Measurements from ENCODE around the gene KIR3DL2. TPM values are rescaled to one million over a fixed set of nuclear protein-coding genes. Genes with fewer than 3 reads are reported as not detected.
"Not testable (repeated sequence)": the region's sequence is repeated elsewhere in the genome, so short reads cannot be mapped to it uniquely, and the experiment has no call there.

Gene KIR3DL2
- total RNA-seq, 6 donors from 2014 or later, result 0.20 to 0.55 (median 0.41) TPM; not detected in 2

DNA sequence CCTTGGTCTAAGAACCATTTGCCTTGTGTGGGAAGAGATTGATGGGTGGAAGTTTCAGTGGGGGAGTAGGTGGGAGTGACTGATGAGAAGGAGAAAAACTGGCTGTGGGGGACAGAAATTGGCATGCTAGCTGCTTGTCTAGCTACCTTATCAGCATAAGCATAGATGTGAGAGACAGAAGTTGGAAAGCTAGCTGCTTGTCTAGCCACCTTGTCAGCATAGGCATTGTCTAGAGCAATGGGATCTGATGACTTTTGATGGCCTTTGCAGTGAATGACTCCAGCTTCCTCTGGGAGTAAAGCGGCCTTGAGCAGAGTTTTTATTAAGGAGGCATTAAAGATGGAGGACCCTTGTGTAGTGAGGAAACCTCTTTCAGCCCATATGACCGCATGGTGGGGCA, 45.8 kb downstream of the KIR3DL2 start:
- TF ChIP-seq EP300 (IDR thresholded peaks at IDR 0.05) (no peak), POLR2A (IDR thresholded peaks at IDR 0.05) (no peak), POLR2AphosphoS5 (IDR thresholded peaks at IDR 0.05) (no peak)
- TF ChIP-seq, protein P1, sequence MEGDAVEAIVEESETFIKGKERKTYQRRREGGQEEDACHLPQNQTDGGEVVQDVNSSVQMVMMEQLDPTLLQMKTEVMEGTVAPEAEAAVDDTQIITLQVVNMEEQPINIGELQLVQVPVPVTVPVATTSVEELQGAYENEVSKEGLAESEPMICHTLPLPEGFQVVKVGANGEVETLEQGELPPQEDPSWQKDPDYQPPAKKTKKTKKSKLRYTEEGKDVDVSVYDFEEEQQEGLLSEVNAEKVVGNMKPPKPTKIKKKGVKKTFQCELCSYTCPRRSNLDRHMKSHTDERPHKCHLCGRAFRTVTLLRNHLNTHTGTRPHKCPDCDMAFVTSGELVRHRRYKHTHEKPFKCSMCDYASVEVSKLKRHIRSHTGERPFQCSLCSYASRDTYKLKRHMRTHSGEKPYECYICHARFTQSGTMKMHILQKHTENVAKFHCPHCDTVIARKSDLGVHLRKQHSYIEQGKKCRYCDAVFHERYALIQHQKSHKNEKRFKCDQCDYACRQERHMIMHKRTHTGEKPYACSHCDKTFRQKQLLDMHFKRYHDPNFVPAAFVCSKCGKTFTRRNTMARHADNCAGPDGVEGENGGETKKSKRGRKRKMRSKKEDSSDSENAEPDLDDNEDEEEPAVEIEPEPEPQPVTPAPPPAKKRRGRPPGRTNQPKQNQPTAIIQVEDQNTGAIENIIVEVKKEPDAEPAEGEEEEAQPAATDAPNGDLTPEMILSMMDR (IDR thresholded peaks at IDR 0.05), result no peak
- WGBS, 2 donors, result 82 to 83% methylated on average over 2 of the region's 2 CpGs

DNA sequence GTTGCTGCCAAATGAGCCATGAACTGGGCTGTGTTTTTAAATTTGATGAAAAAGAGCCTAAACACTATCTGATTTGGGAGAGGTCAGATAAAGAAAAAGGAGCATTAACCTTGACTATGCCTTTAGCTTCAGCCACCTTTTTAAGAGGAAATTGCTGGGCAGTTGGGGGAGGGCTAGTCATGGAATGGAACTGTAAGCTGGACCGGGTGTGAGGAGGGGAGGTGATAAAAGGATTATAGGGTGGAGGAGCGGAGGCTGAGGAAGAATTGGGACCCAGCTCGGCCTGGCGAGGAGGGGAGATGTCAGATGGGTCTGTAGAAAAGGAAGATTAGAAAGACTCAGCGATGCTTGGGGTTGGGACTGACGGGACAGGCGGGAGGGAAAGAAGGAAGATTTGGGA, 48.4 kb downstream of the KIR3DL2 start:
- H3K27ac ChIP-seq; H3K36me3 ChIP-seq; H3K4me1 ChIP-seq; H3K4me3 ChIP-seq; H3K27me3 ChIP-seq; DNase-seq; ATAC-seq (ENCODE audit: low FRiP score in 2 of 2); H3K9me3 ChIP-seq: not testable (repeated sequence)
- WGBS, 2 donors, result 65 to 67% methylated on average over 7 of the region's 7 CpGs

More for the DNA sequence above, 45.8 kb downstream of the KIR3DL2 start:
- no peak overlapping the region for H3K27ac ChIP-seq
- no peaks in the 10 kb centered on the region for H3K27me3 ChIP-seq
- DNase-seq, result no peak
- H3K9me3 ChIP-seq, result no peaks in the 10 kb centered on the region
- H3K36me3 ChIP-seq, result no peaks in the 10 kb centered on the region
- no peak overlapping the region for H3K4me3 ChIP-seq
- H3K4me1 ChIP-seq, result no peaks in the 10 kb centered on the region
- ATAC-seq (ENCODE audit: low FRiP score in 2 of 2), result no peak

DNA sequence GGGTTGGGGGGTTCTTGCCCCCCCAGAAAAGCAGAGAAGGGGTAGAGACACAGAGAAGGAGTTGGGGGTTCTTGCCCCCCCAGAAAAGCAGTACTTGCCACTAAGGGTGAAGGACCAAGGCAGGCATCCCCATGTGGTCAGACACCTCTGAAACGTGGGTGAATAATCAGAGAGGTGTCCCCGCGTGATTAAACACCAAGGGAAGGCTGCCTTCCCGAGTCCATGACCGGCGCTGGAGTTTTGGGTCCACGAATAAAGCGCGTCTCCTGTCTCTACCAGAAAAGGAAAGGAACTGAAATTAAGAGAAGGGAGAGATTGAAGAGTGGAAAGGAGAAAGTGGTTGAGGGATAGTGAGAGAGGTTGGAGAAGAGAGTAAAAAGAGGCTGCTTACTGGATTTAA, 49.4 kb downstream of the KIR3DL2 start:
- not testable (repeated sequence) for H3K27me3 ChIP-seq; H3K4me3 ChIP-seq; H3K4me1 ChIP-seq; H3K36me3 ChIP-seq; DNase-seq; ATAC-seq (ENCODE audit: low FRiP score in 2 of 2); H3K9me3 ChIP-seq; H3K27ac ChIP-seq
- 79 to 82% methylated on average over 9 of the region's 9 CpGs for WGBS, 2 donors

DNA sequence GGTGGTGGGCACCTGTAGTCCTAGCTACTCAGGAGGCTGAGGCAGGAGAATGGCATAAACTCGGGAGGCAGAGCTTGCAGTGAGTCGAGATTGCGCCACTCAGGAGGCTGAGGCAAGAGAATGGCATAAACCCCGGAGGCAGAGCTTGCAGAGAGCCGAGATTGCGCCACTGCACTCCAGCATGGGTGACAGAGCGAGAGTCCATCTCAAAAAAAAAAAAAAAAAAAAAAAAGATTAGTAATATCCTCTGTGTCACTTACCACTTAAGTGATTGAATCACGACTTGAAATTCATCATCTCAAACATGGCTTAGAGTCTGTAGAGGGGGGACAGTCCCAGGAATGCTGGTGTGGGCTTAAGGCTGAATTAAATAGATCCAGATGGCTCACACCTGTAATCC, 50.9 kb downstream of the KIR3DL2 start:
- not testable (repeated sequence) for H3K4me1 ChIP-seq; ATAC-seq (ENCODE audit: low FRiP score in 2 of 2); H3K4me3 ChIP-seq; H3K27me3 ChIP-seq; H3K36me3 ChIP-seq; H3K27ac ChIP-seq; H3K9me3 ChIP-seq
- peak in 1 of 2 donors; percentile 78 for DNase-seq
- 41 to 67% methylated on average over 8 of the region's 8 CpGs for WGBS, 2 donors

DNA sequence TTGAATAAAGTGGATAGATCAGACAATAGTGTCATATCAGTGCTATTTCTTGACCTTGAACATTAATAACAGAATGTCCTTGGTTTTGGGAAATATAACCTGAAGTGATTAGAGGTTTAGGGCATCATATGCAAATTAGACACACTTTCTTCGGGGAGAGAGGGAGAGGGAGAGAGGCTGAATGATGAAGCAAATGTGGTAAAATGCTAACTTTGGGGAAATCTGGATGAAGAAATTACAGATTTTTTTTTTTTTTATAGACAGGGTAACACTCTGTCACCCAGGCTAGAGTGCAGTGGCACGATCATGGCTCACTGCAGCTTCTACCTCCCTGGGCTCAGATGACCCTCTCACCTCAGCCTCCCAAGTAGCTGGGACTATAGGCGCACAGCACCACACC, 51.8 kb downstream of the KIR3DL2 start:
- no peaks in the 10 kb centered on the region for H3K4me1 ChIP-seq
- H3K9me3 ChIP-seq, result no peaks in the 10 kb centered on the region
- H3K27me3 ChIP-seq, result no peaks in the 10 kb centered on the region
- no peak overlapping the region for H3K27ac ChIP-seq
- ATAC-seq (ENCODE audit: low FRiP score in 2 of 2), result no peak
- H3K4me3 ChIP-seq, result no peak overlapping the region
- H3K36me3 ChIP-seq, result no peaks in the 10 kb centered on the region
- 70 to 75% methylated on average over 3 of the region's 3 CpGs for WGBS, 2 donors
- DNase-seq, result no peak
- TF ChIP-seq POLR2A (IDR thresholded peaks at IDR 0.05) (no peak), POLR2AphosphoS5 (IDR thresholded peaks at IDR 0.05) (no peak), EP300 (IDR thresholded peaks at IDR 0.05) (no peak)
- TF ChIP-seq, protein P1 (IDR thresholded peaks at IDR 0.05), result no peak

DNA sequence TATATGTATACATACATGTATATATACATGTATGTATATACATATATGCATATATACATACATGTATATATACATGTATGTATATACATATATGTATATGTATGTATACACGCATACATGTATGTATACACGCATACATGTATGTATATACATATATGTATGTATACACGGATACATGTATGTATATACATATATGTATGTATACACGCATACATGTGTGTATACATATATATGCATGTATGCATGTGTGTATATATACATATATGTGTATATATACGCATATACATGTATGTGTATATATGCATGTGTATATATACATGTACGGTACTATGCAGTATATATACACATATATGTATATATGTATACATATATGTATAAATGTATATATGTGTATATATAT, 53.1 kb downstream of the KIR3DL2 start:
- Histone ChIP-seq H3K27ac (no peak overlapping the region), H3K4me1 (no peaks in the 10 kb centered on the region), H3K9me3 (no peaks in the 10 kb centered on the region), H3K4me3 (no peak overlapping the region), H3K36me3 (no peaks in the 10 kb centered on the region), H3K27me3 (no peaks in the 10 kb centered on the region)
- DNase-seq (no peak), ATAC-seq (ENCODE audit: low FRiP score in 2 of 2) (no peak)
- 89 to 92% methylated on average over 6 of the region's 6 CpGs for WGBS, 2 donors
- TF ChIP-seq EP300 (IDR thresholded peaks at IDR 0.05) (no peak), POLR2A (IDR thresholded peaks at IDR 0.05) (no peak), POLR2AphosphoS5 (IDR thresholded peaks at IDR 0.05) (no peak)
- TF ChIP-seq, protein P1 (IDR thresholded peaks at IDR 0.05), result no peak

DNA sequence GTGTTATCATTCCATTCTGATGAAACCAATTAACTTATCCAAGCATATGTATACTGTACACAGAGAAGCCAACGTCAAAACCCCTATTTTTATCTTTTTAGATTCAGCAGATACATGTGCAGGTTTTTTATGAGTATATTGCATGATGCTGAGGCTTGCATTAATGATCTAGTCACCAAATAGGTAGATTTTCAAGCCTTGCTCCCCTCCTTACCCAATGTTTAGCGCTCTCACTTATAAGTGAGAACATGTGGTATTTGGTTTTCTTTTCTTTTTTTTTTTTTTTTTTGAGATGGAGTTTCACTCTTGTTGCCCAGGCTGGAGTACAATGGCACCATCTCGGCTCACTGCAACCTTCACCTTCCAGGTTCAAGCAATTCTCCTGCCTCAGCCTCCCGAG, 54.0 kb downstream of the KIR3DL2 start:
- H3K9me3 ChIP-seq; H3K4me3 ChIP-seq; H3K36me3 ChIP-seq; H3K27ac ChIP-seq; H3K27me3 ChIP-seq; ATAC-seq (ENCODE audit: low FRiP score in 2 of 2); DNase-seq; H3K4me1 ChIP-seq: not testable (repeated sequence)
- WGBS, 2 donors, result 76 to 82% methylated on average over 4 of the region's 4 CpGs

Measured in upper lobe of left lung (tissue), 6 donors.